CD4-positive, alpha-beta T cell (primary cell): ENCODE measurements around the gene GNLY. TPM values are rescaled to one million over a fixed set of nuclear protein-coding genes. Genes with fewer than 3 reads are reported as not detected.

ENCODE experiments used
- ATAC-seq: fragments of 200-7000 bp; cut with Tn5 transposase; one replicate; pipeline ENCODE4 v1.10.0; 2022; ENCODE audit warnings: mild to moderate bottlenecking; ENCODE audit not compliant: poor library complexity
- CTCF ChIA-PET: fragments of 350-600 bp; sonication (Branson Sonifier 250); formaldehyde crosslinking; loops from one replicate; lab custom pipeline; 2021; ENCODE audit warnings: antibody characterized with exemption, inconsistent platforms; lab: Charles Lee
- POLR2A ChIA-PET: fragments of 350-600 bp; sonication (Branson Sonifier 250); formaldehyde crosslinking; loops from one replicate; lab custom pipeline; 2021; ENCODE audit warnings: antibody characterized with exemption, inconsistent platforms; lab: Charles Lee
- DNase-seq, 14 experiments: peaks; one replicate each; pipeline ENCODE4 v3.0.0-alpha.2; 2013 to 2020; ENCODE audit warnings: mixed read lengths in 2 of 14
- H3K27ac ChIP-seq, 2 donors: one replicate each; pipeline versions ENCODE4 v1.5.1 to v1.7.0; 2013; ENCODE audit warnings: low read length in 2 of 2, low read depth in 1 of 2, mild to moderate bottlenecking in 1 of 2
- H3K27me3 ChIP-seq, 2 experiments: 1 replicate in 1 of 2; 2 replicates in 1 of 2; pipeline versions ENCODE4 v1.6.1 to v1.7.0; 2013; ENCODE audit warnings: low read length in 2 of 2, control low read depth in 1 of 2, mild to moderate bottlenecking in 1 of 2, moderate library complexity in 1 of 2; ENCODE audit not compliant: insufficient read depth in 2 of 2, control insufficient read depth in 1 of 2
- H3K36me3 ChIP-seq: one replicate; pipeline ENCODE4 v1.6.1; 2013; ENCODE audit warnings: low read length, control low read depth; ENCODE audit not compliant: insufficient read depth
- H3K4me1 ChIP-seq: one replicate; pipeline ENCODE4 v1.6.1; 2013; ENCODE audit warnings: low read length, control low read depth; ENCODE audit not compliant: insufficient read depth
- H3K4me3 ChIP-seq: one replicate; pipeline ENCODE4 v1.5.1; 2013; ENCODE audit warnings: mild to moderate bottlenecking, low read length, moderate library complexity
- H3K9me3 ChIP-seq, 2 experiments: 1 replicate in 1 of 2; 2 replicates in 1 of 2; pipeline versions ENCODE4 v1.6.1 to v1.7.0; 2013; ENCODE audit warnings: low read length in 2 of 2, mild to moderate bottlenecking in 2 of 2, control low read depth in 1 of 2, moderate library complexity in 1 of 2; ENCODE audit not compliant: control insufficient read depth in 1 of 2, insufficient read depth in 1 of 2
- H3K27ac Mint-ChIP-seq: one replicate; pipeline ENCODE4 v1.8.0; 2020; ENCODE audit warnings: mixed read lengths
- H3K27me3 Mint-ChIP-seq: one replicate; pipeline ENCODE4 v1.8.0; 2021; ENCODE audit warnings: mixed read lengths
- H3K36me3 Mint-ChIP-seq: one replicate; pipeline ENCODE4 v1.8.0; 2021; ENCODE audit warnings: low read depth, mixed read lengths
- H3K4me1 Mint-ChIP-seq: one replicate; pipeline ENCODE4 v1.8.0; 2021; ENCODE audit warnings: low read depth, mixed read lengths
- H3K4me3 Mint-ChIP-seq: one replicate; pipeline ENCODE4 v1.8.0; 2020; ENCODE audit warnings: mild to moderate bottlenecking, mixed read lengths
- H3K9me3 Mint-ChIP-seq: one replicate; pipeline ENCODE4 v1.8.0; 2020; ENCODE audit warnings: mixed read lengths
- intact Hi-C, 2 experiments: fragments of 100-400 bp; cut with DNase I in 1 of 2; cut with micrococcal nuclease in 1 of 2; formaldehyde crosslinking; loops; one replicate each; pipeline versions ENCODE4 v1.15.1 to v1.9.0; 2023 to 2025; cut with DNase I, micrococcal nuclease
- total RNA-seq, 174 experiments: library from RNA in 2 of 174; stranded (reverse) in 2 of 174; gene quantifications; one replicate each; pipeline ENCODE4 v1.2.3 and lab custom pipeline; 2021 to 2026
- TF ChIP-seq, protein P1 (sequence below): fragments of 200-600 bp; IDR thresholded peaks from one replicate; pipeline ENCODE4 v1.8.0; 2022; ENCODE audit warnings: antibody characterized with exemption, mild to moderate bottlenecking

GNLY gene
- total RNA-seq, 2 experiments from 2014 or later = 45.1 TPM

DNA sequence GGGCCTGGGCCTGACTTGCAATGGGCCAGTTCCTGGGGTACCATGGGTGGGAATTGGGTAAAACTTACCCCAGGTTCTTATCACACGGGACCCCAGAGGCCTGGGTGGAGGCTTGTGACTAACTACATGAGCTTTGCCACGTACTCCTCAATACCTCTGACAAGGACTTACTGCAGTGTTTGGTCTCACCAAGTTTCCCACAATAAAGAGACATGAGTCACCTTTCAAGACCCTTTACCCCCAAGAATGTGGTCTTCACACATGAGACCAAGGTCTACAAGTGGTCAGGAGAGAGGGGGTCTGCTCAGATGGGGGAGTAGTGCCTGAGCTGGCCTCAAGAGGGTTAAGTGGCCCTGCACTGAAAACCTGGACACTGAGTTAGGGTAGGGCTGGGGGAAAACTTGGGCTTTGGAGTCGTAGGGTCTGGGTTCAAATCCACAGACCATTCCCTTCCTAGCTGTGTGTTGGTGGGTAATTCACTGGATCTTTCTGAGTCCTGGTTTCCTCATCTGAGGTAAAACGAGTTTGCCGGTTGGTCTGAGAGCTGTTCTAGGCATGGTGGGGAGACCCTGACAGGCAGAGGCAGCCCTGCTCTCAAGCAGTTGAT is 2.0 kb upstream of the GNLY start:
- TF ChIP-seq, protein P1, sequence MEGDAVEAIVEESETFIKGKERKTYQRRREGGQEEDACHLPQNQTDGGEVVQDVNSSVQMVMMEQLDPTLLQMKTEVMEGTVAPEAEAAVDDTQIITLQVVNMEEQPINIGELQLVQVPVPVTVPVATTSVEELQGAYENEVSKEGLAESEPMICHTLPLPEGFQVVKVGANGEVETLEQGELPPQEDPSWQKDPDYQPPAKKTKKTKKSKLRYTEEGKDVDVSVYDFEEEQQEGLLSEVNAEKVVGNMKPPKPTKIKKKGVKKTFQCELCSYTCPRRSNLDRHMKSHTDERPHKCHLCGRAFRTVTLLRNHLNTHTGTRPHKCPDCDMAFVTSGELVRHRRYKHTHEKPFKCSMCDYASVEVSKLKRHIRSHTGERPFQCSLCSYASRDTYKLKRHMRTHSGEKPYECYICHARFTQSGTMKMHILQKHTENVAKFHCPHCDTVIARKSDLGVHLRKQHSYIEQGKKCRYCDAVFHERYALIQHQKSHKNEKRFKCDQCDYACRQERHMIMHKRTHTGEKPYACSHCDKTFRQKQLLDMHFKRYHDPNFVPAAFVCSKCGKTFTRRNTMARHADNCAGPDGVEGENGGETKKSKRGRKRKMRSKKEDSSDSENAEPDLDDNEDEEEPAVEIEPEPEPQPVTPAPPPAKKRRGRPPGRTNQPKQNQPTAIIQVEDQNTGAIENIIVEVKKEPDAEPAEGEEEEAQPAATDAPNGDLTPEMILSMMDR = no peak
- Histone ChIP-seq H3K36me3 (no peaks in the 10 kb centered on the region), H3K4me3 (no peak overlapping the region), H3K9me3 (peaks cover 0 to 6% of the 10 kb centered on the region in 2 experiments), H3K27ac (no peak overlapping the region), H3K4me1 (no peaks in the 10 kb centered on the region), H3K27me3 (peaks cover 0 to 3% of the 10 kb centered on the region in 2 experiments)
- H3K9me3 Mint-ChIP-seq = no peaks in the 10 kb centered on the region
- intact Hi-C loops = no loop called here
- ATAC-seq (no peak), DNase-seq (no peak)
- ChIA-PET CTCF (interaction anchor here (1.2 kb wide), 1 partner anchor 15 kb away, joined by 5 read pairs; no protein-coding TSS in a partner anchor), POLR2A (no interaction called here)
- no peaks in the 10 kb centered on the region for H3K4me1 Mint-ChIP-seq
- H3K27me3 Mint-ChIP-seq = no peaks in the 10 kb centered on the region
- H3K36me3 Mint-ChIP-seq = no peaks in the 10 kb centered on the region
- no peak overlapping the region for H3K27ac Mint-ChIP-seq
- H3K4me3 Mint-ChIP-seq = no peak overlapping the region

DNA sequence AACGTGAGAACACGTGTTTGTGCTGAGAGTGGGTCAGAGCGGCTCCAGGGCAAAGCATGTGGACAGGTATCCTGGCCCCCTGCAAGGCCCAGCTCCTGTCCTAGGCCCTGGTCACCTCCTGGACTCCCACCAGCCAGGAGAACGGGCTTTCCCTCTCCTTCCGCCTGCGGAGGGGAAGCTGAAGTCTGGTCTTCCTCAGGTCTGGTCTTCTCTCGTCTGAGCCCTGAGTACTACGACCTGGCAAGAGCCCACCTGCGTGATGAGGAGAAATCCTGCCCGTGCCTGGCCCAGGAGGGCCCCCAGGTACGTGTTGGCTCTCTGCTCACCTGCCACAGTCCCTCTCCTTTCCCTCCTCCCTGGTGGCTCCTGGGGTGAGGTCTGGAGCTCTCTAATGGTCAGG is 963 bp downstream of the GNLY start:
- ChIA-PET CTCF (no interaction called here), POLR2A (no interaction called here)
- Histone ChIP-seq H3K4me1 (no peaks in the 10 kb centered on the region), H3K27me3 (no peaks in the 10 kb centered on the region), H3K4me3 (peak overlapping the region; percentile 28), H3K9me3 (no peaks in the 10 kb centered on the region), H3K36me3 (no peaks in the 10 kb centered on the region), H3K27ac (no peak overlapping the region)
- Mint-ChIP-seq H3K9me3 (no peaks in the 10 kb centered on the region), H3K4me3 (no peak overlapping the region), H3K4me1 (no peaks in the 10 kb centered on the region), H3K27me3 (no peaks in the 10 kb centered on the region), H3K27ac (no peak overlapping the region), H3K36me3 (no peaks in the 10 kb centered on the region)
- TF ChIP-seq, protein P1 = no peak
- intact Hi-C loops = no loop called here
- DNase-seq = no peak
- no peak for ATAC-seq

DNA sequence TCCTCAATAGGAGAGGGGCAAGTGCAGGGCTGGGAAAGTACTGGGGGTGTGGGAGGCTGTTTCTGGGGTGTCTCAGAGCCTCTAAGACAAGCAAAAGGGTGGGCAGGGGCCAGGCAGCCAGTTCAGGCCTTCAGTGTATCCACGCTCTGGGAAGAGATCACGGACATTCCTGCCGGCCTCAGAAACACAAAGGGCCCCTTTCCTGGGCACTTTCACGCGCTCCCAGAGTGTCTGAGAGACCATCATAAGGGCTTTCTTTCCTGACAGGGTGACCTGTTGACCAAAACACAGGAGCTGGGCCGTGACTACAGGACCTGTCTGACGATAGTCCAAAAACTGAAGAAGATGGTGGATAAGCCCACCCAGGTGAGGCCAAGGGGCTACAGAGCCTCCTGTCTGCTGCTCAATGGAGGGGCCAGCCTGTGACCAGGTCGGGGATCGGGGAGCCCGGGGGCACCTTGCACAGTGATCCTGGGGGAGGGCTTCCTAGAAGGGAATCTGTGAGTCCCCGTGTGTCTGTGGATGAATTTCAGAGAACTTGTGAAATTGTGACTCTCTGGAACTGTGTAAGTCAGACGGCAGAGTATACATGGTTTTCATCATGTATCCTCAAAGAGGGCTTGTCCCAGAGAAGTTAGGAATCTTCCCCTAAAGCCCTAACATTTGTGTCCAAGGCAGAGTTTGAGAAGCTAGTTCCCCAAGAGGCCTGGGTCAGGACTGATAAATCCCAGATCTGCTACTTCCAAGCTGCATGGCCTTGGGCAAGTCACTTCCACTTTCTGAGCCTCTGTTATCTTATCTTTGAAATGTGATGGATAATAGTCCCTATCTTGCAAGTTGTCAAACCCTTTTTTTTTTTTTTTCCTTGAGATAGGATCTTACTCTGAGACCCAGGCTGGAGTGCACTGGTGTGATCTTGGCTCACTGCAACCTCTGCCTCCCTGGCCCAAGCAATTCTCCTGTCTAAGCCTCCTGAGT is 1.8 kb downstream of the GNLY start:
- TF ChIP-seq, protein P1 = no peak
- Mint-ChIP-seq H3K4me3 (no peak overlapping the region), H3K27ac (no peak overlapping the region), H3K27me3 (no peaks in the 10 kb centered on the region), H3K36me3 (no peaks in the 10 kb centered on the region), H3K9me3 (no peaks in the 10 kb centered on the region), H3K4me1 (no peaks in the 10 kb centered on the region)
- Histone ChIP-seq H3K4me1 (no peaks in the 10 kb centered on the region), H3K27me3 (no peaks in the 10 kb centered on the region), H3K9me3 (no peaks in the 10 kb centered on the region), H3K36me3 (no peaks in the 10 kb centered on the region), H3K27ac (no peak overlapping the region), H3K4me3 (peak overlapping the region; percentile 28)
- ATAC-seq (no peak), DNase-seq (no peak)
- CTCF ChIA-PET = no interaction called here
- intact Hi-C loops = no loop called here
- POLR2A ChIA-PET = no interaction called here
